Effector memory CD8-positive, alpha-beta T cell (primary cell): ENCODE data around the gene CASKIN2.
A peak's percentile ranks its signal among the peaks of the same experiment; 100 is the strongest.

ENCODE experiments used
- ATAC-seq: fragments of 150-1000 bp; cut with Tn5 transposase; replicated peaks from 2 replicates; pipeline ENCODE4 v1.10.0; 2021; ENCODE audit warnings: mild to moderate bottlenecking, moderate library complexity
- DNase-seq, 3 experiments: peaks; one replicate each; pipeline ENCODE4 v3.0.0; 2021
- H3K27ac Mint-ChIP-seq, 2 donors: one replicate each; pipeline ENCODE4 v1.8.0; 2022; ENCODE audit warnings: mild to moderate bottlenecking in 2 of 2, mixed read lengths in 2 of 2, moderate library complexity in 2 of 2
- H3K27me3 Mint-ChIP-seq, 2 donors: one replicate each; pipeline ENCODE4 v1.8.0; 2022; ENCODE audit warnings: mixed read lengths in 2 of 2
- H3K36me3 Mint-ChIP-seq: one replicate; pipeline ENCODE4 v1.8.0; 2022; ENCODE audit warnings: mild to moderate bottlenecking, moderate library complexity, mixed read lengths; ENCODE audit not compliant: insufficient read depth
- H3K4me1 Mint-ChIP-seq, 2 donors: one replicate each; pipeline ENCODE4 v1.8.0; 2022; ENCODE audit warnings: low read depth in 2 of 2, mixed read lengths in 2 of 2
- H3K4me3 Mint-ChIP-seq, 2 donors: one replicate each; pipeline ENCODE4 v1.8.0; 2022; ENCODE audit warnings: mild to moderate bottlenecking in 2 of 2, mixed read lengths in 2 of 2, moderate library complexity in 2 of 2
- H3K9me3 Mint-ChIP-seq, 2 donors: one replicate each; pipeline ENCODE4 v1.8.0; 2022; ENCODE audit warnings: mixed read lengths in 2 of 2

CASKIN2 gene

GRCh38 chr17:75502721-75503329 is 12.5 kb downstream of the CASKIN2 start:
- Mint-ChIP-seq H3K27me3 (no peaks in the 10 kb centered on the region), H3K4me3 (no peak overlapping the region), H3K27ac (no peak overlapping the region), H3K9me3 (no peaks in the 10 kb centered on the region), H3K36me3 (no peaks in the 10 kb centered on the region), H3K4me1 (peaks cover 3 to 5% of the 10 kb centered on the region in 2 donors)
- no peak for DNase-seq
- ATAC-seq: no peak

DNA sequence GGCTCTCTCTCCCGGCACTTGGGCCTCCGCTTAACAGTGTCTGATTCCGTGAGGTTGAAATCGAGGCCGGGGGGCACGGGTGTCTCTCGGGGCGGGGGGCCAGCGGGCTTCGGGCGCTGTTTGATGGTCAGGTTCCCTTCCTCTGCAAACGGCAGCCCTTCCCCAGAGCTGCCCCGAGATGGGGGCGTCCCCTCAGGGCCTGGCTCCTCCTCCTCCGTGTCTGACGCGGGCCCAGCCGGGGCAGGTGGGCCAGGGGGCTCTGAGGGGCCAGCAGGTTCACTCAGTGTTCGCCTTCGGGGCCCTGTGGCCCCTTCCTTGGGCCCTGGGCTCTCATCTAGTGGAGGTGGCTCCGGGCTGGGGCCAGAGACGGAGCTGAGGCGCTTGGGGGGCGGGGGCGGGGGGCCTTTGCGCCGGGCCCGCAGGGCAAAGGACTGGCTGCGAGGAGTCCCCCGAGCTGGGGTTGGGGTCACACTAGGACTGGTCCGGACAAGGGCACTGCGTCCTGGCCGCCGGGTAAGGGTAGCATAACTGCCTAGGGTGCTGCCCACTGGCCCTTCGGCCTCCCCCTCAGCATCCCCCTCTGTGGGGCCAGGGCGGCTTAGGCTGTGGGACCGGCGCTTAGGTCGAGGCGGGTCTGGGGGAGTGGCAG is 13.1 kb downstream of the CASKIN2 start:
- ATAC-seq: no peak
- Mint-ChIP-seq H3K27me3 (no peaks in the 10 kb centered on the region), H3K27ac (no peak overlapping the region), H3K4me3 (no peak overlapping the region), H3K36me3 (peaks cover 3% of the 10 kb centered on the region), H3K9me3 (no peaks in the 10 kb centered on the region), H3K4me1 (peaks cover 5% of the 10 kb centered on the region in 2 donors)
- DNase-seq: no peak

- Mint-ChIP-seq H3K36me3 (peaks cover 3% of the 10 kb centered on the region), H3K4me1 (peaks cover 5% of the 10 kb centered on the region in 2 donors), H3K9me3 (no peaks in the 10 kb centered on the region), H3K27me3 (no peaks in the 10 kb centered on the region), H3K27ac (peak overlapping the region; percentile 15 to 46), H3K4me3 (no peak overlapping the region)
- DNase-seq (no peak), ATAC-seq (no peak)
These were observed 13.8 kb downstream of the CASKIN2 start for GRCh38 chr17:75501378-75502071.

GRCh38 chr17:75500419-75501216 is 14.7 kb downstream of the CASKIN2 start:
- peaks cover 5% of the 10 kb centered on the region in 2 donors for H3K4me1 Mint-ChIP-seq
- DNase-seq (no peak), ATAC-seq (no peak)
- peak overlapping the region in 1 of 2 donors; percentile 46 for H3K27ac Mint-ChIP-seq
- H3K9me3 Mint-ChIP-seq: no peaks in the 10 kb centered on the region
- H3K4me3 Mint-ChIP-seq: no peak overlapping the region
- peaks cover 3% of the 10 kb centered on the region for H3K36me3 Mint-ChIP-seq
- H3K27me3 Mint-ChIP-seq: no peaks in the 10 kb centered on the region

- Mint-ChIP-seq H3K36me3 (peaks cover 6% of the 10 kb centered on the region), H3K4me1 (peaks cover 4 to 5% of the 10 kb centered on the region in 2 donors), H3K9me3 (no peaks in the 10 kb centered on the region), H3K4me3 (no peak overlapping the region), H3K27ac (peak overlapping the region in 1 of 2 donors; percentile 29), H3K27me3 (no peaks in the 10 kb centered on the region)
- no peak for ATAC-seq
- DNase-seq: no peak
These were observed 15.9 kb downstream of the CASKIN2 start for GRCh38 chr17:75499313-75500022.

- Mint-ChIP-seq H3K27ac (no peak overlapping the region), H3K4me3 (no peak overlapping the region), H3K27me3 (no peaks in the 10 kb centered on the region), H3K9me3 (no peaks in the 10 kb centered on the region), H3K36me3 (peaks cover 6% of the 10 kb centered on the region), H3K4me1 (peaks cover 0 to 2% of the 10 kb centered on the region in 2 donors)
- ATAC-seq: no peak
- no peak for DNase-seq
These were observed 16.6 kb downstream of the CASKIN2 start for GRCh38 chr17:75498726-75499213.

DNA sequence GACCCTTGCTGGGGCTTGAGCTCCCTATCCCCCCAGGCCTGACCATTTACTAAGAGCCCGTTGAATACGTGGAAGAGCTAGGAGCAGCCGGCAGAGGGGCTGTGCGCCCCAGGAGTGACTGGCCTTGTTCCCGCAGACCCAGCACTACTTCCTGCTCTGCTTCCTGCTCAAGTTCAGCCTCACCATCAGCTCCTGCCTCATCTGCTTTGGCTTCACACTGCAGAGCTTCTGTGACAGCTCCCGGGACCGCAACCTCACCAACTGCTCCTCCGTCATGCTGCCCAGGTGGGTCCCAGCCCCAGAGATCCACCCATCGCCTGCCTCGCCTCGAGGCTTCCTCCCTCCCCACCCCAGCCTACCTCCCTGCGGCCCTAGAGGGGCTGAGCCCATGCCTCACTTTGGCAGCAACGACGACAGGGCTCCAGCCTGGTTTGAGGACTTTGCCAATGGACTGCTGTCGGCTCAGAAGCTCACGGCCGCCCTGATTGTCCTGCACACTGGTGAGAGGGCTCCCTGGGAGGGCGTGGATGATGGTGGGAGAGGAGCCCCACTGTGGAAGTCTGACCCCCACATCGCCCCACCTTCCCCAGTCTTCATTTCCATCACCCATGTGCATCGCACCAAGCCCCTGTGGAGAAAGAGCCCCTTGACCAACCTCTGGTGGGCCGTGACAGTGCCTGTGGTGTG is 17.2 kb downstream of the CASKIN2 start:
- DNase-seq: no peak
- H3K27ac Mint-ChIP-seq: no peak overlapping the region

DNA sequence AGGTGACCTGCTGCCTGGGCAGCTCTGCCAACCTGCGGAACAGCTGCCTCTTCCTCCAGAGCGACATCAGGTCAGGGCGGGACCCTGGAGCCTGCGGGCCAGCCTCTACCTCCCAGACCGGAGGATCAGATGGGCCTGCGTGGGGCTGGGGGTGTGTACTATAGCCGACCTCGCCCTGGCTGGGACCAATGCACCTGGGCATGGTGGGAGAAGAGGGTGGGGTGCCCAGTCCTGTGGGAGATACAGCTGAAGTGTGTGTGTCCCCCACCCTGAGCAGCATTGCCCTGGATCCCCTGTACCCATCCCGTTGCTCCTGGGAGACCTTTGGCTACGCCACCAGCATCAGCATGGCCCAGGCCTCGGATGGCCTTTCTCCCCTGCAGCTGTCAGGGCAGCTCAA is 19.3 kb downstream of the CASKIN2 start:
- Mint-ChIP-seq H3K36me3 (peaks cover 6% of the 10 kb centered on the region), H3K9me3 (no peaks in the 10 kb centered on the region), H3K27ac (no peak overlapping the region), H3K27me3 (no peaks in the 10 kb centered on the region), H3K4me1 (peaks cover 0 to 2% of the 10 kb centered on the region in 2 donors), H3K4me3 (no peak overlapping the region)
- ATAC-seq (no peak), DNase-seq (no peak)

More for the DNA sequence above, 17.2 kb downstream of the CASKIN2 start:
- Mint-ChIP-seq H3K36me3 (peaks cover 6% of the 10 kb centered on the region), H3K9me3 (no peaks in the 10 kb centered on the region), H3K4me1 (peaks cover 0 to 2% of the 10 kb centered on the region in 2 donors), H3K4me3 (no peak overlapping the region), H3K27me3 (no peaks in the 10 kb centered on the region)
- no peak for ATAC-seq

DNA sequence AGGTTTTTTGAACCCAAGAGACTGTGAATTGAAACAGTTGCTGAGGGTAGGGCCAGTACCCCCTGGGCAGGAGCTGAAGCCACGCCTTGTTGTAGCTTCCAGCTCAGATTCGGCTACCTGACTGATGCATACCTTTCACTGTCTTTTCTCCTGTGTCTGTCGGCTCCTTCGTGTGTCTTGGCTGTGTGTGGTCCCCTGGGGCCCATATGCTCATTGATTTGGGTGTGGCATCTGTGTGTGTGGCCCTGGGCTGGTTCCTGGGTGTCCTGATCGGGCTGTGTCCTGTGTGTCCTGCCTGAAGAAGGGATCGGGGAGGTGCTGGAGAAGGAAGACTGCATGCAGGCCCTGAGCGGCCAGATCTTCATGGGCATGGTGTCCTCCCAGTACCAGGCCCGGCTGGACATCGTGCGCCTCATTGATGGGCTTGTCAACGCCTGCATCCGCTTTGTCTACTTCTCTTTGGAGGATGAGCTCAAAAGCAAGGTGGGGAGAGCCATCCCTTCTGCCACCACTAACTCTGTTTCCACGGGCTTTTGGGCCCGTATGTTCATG is 20.9 kb downstream of the CASKIN2 start:
- no peaks in the 10 kb centered on the region for H3K9me3 Mint-ChIP-seq
- peaks cover 6% of the 10 kb centered on the region for H3K36me3 Mint-ChIP-seq
- H3K4me3 Mint-ChIP-seq: no peak overlapping the region
- no peak for ATAC-seq
- peak overlapping the region in 1 of 2 donors; percentile 59 for H3K27ac Mint-ChIP-seq
- H3K27me3 Mint-ChIP-seq: no peaks in the 10 kb centered on the region
- DNase-seq: no peak
- H3K4me1 Mint-ChIP-seq: peaks cover 0 to 2% of the 10 kb centered on the region in 2 donors

GRCh38 chr17:75493476-75494129 is 21.7 kb downstream of the CASKIN2 start:
- Mint-ChIP-seq H3K4me3 (no peak overlapping the region), H3K27me3 (no peaks in the 10 kb centered on the region), H3K27ac (no peak overlapping the region), H3K9me3 (no peaks in the 10 kb centered on the region), H3K36me3 (peaks cover 6% of the 10 kb centered on the region), H3K4me1 (peaks cover 0 to 4% of the 10 kb centered on the region in 2 donors)
- DNase-seq (no peak), ATAC-seq (no peak)

DNA sequence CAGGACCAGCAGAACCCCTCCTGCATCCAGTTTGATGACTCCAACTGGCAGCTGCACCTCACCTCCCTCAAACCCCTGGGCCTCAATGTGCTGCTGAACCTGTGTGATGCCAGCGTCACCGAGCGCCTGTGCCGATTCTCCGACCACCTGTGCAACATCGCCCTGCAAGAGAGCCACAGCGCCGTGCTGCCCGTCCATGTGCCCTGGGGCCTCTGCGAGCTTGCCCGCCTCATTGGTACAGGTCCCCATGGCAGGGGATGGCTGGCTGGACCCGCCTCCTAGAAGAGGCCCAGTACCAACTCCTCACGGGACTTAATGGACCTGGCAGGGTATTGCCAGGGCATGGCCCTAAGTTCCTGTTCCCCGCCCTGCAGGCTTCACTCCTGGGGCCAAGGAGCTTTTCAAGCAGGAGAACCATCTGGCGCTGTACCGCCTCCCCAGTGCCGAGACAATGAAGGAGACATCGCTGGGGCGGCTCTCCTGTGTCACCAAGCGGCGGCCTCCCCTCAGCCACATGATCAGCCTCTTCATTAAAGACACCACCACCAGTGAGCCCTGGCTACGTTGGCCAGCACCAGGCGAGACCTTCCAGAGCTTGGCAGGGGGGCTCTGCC is 22.7 kb downstream of the CASKIN2 start:
- H3K27me3 Mint-ChIP-seq: no peaks in the 10 kb centered on the region
- DNase-seq (no peak), ATAC-seq (no peak)
- peaks cover 6% of the 10 kb centered on the region for H3K36me3 Mint-ChIP-seq
- no peak overlapping the region for H3K4me3 Mint-ChIP-seq
- H3K27ac Mint-ChIP-seq: peak overlapping the region; percentile 38 to 83
- H3K4me1 Mint-ChIP-seq: peaks cover 2 to 9% of the 10 kb centered on the region in 2 donors
- no peaks in the 10 kb centered on the region for H3K9me3 Mint-ChIP-seq
